Measurements from ENCODE around the gene TRMT11.

GRCh38 chr6:125974214-125974866, 12.0 kb upstream of the TRMT11 start:
- TF ChIP-seq MAX (IDR thresholded peaks at IDR 0.05) (no peak), CEBPB (IDR thresholded peaks at IDR 0.05) (no peak), TAF1 (IDR thresholded peaks at IDR 0.05; ENCODE audit: low read depth) (no peak), CREB1 (IDR thresholded peaks at IDR 0.05; ENCODE audit: low read depth) (no peak), EP300 (IDR thresholded peaks at IDR 0.05; ENCODE audit: borderline replicate concordance) (no peak), TCF12 (IDR thresholded peaks at IDR 0.05; ENCODE audit: low read depth) (no peak), NFIC (IDR thresholded peaks at IDR 0.05) (no peak), EGR1 (IDR thresholded peaks at IDR 0.05) (no peak)

Measured in Ishikawa (cell line).